Liver (tissue), 3 donors: ENCODE results near the gene UNKL.

Source experiments
- CTCF ChIP-seq: fragments of 150-350 bp; IDR thresholded peaks from 2 replicates; pipeline ENCODE4 v1.5.1; 2017; ENCODE audit warnings: improper control_type of control experiment, low read depth, low read length; ENCODE audit not compliant: missing input control
- EGR1 ChIP-seq, 2 donors: IDR thresholded peaks; 2 replicates each; pipeline ENCODE4 v1.6.1; 2016 to 2018; ENCODE audit warnings: antibody characterized with exemption in 2 of 2, low read depth in 2 of 2
- GABPA ChIP-seq, 2 donors: IDR thresholded peaks in 1 of 2; conservative IDR thresholded peaks in 1 of 2; 2 replicates each; pipeline ENCODE4 v1.6.1; 2016; ENCODE audit warnings: antibody characterized with exemption in 2 of 2, mild to moderate bottlenecking in 1 of 2, moderate library complexity in 1 of 2
- NR2F2 ChIP-seq: IDR thresholded peaks from 2 replicates; pipeline ENCODE4 v1.6.1; 2016; ENCODE audit warnings: antibody characterized with exemption
- RAD21 ChIP-seq, 2 donors: IDR thresholded peaks; 2 replicates each; pipeline ENCODE4 v1.6.1; 2016; ENCODE audit warnings: antibody characterized with exemption in 2 of 2, mild to moderate bottlenecking in 2 of 2
- REST ChIP-seq: IDR thresholded peaks from 2 replicates; pipeline ENCODE4 v1.6.1; 2016; ENCODE audit warnings: antibody characterized with exemption, mild to moderate bottlenecking
- TAF1 ChIP-seq: conservative IDR thresholded peaks from 2 replicates; pipeline ENCODE4 v1.6.1; 2016; ENCODE audit warnings: antibody characterized with exemption, mild to moderate bottlenecking
- YY1 ChIP-seq: IDR thresholded peaks from 2 replicates; pipeline ENCODE4 v1.6.1; 2016; ENCODE audit warnings: antibody characterized with exemption, mild to moderate bottlenecking
- ZBTB33 ChIP-seq: IDR thresholded peaks from 2 replicates; pipeline ENCODE4 v1.6.1; 2016; ENCODE audit warnings: antibody characterized with exemption
- TF ChIP-seq, protein P1 (sequence below): IDR thresholded peaks from 2 replicates; pipeline ENCODE4 v1.6.1; 2016; ENCODE audit warnings: antibody characterized with exemption
- TF ChIP-seq, protein P2 (sequence below): IDR thresholded peaks from 2 replicates; pipeline ENCODE4 v1.6.1; 2016; ENCODE audit warnings: antibody characterized with exemption
- donor health status: healthy.
- donor health status: healthy.

GRCh38 chr16:1372292-1372950 lies 42.1 kb downstream of the UNKL start:
- no peak for TF ChIP-seq CTCF
- no peak for TF ChIP-seq YY1
- TF ChIP-seq, protein P1, sequence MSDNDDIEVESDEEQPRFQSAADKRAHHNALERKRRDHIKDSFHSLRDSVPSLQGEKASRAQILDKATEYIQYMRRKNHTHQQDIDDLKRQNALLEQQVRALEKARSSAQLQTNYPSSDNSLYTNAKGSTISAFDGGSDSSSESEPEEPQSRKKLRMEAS, result no peak
- TF ChIP-seq, protein P2, sequence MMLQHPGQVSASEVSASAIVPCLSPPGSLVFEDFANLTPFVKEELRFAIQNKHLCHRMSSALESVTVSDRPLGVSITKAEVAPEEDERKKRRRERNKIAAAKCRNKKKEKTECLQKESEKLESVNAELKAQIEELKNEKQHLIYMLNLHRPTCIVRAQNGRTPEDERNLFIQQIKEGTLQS, result no peak
- no peak for TF ChIP-seq TAF1
- no peak for TF ChIP-seq EGR1 (IDR thresholded peaks at IDR 0.05; ENCODE audit: low read depth in 2 of 2)
- TF ChIP-seq RAD21 (IDR thresholded peaks at IDR 0.05), result no peak
- TF ChIP-seq ZBTB33, result no peak
- TF ChIP-seq GABPA (IDR thresholded peaks at IDR 0.05 in 1 of 2, conservative IDR thresholded peaks at IDR 0.05 in 1 of 2), result no peak
- TF ChIP-seq NR2F2, result no peak
- TF ChIP-seq REST, result no peak
